ENCODE data around the gene PRPF40A. TPM values are rescaled to one million over a fixed set of nuclear protein-coding genes. Genes with fewer than 3 reads are reported as not detected.
"Not testable (repeated sequence)": the region's sequence is repeated elsewhere in the genome, so short reads cannot be mapped to it uniquely, and the experiment has no call there.

The PRPF40A gene
- 136 and 138 TPM in 2 replicates for total RNA-seq
- long read RNA-seq, partial matches to known transcripts = 393 of 448 reads
- long read RNA-seq, other reads (novel, unspliced or antisense) = 54 of 448 reads

DNA sequence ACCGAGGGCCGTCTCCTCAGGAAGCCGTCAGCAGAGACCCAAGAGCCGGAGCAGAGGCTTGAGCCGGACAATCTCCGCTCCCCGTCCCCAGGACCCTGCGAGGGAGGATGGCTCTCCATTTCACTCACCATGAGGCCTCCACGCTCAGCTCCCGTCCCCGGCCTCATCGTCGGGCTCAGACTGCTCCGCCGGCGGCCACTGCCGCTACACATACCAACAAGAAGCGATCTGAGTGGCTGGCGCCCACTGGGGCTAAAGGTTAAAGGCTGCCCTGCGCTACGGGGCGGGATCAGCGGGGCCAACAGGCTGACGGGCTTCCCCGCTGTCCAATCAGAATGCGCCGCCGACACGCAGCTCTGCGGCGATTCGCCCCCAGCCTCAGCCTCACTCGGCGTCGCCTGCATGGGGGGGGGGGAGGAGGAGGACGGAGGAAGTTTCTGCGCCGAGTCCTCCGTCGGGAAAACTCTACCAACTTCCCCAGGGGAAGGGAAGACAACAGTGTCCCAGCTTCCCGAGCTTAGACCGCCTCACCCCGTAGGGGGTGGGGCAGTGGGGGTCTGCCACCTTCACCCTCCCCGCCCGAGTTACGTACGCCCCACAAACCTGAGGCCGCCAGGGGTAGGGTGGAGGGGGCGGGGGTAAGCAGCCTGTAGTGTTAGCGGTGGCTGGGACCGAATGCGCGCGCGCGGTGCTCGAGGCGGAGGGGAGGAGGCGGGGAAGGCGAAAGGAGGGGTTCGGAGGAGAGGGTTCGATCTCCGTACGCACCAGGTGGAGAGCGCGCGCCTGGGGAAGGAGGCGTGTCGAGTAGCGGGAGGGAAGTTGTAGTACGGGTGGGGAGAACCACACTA is at the start of gene PRPF40A:
PRPF40A (minus strand) TSS at position 234 of the 848 bp plus-strand sequence; CDS start at position 212, 22 bp downstream.
- TF ChIP-seq CTCF (conservative IDR thresholded peaks at IDR 0.05) = no peak
- Mint-ChIP-seq H3K36me3 (ENCODE audit: low read depth) (peaks cover 9% of the 10 kb centered on the region), H3K27me3 (ENCODE audit: low read depth) (no peaks in the 10 kb centered on the region), H3K27ac (ENCODE audit: unreplicated experiment) (peak within 1 kb of the TSS; percentile 98), H3K4me1 (peaks cover 48% of the 10 kb centered on the region), H3K9me3 (no peaks in the 10 kb centered on the region), H3K4me3 (peak within 1 kb of the TSS; percentile 100)
- peak; percentile 99 for DNase-seq (ENCODE audit: low read depth, low spot score)

DNA sequence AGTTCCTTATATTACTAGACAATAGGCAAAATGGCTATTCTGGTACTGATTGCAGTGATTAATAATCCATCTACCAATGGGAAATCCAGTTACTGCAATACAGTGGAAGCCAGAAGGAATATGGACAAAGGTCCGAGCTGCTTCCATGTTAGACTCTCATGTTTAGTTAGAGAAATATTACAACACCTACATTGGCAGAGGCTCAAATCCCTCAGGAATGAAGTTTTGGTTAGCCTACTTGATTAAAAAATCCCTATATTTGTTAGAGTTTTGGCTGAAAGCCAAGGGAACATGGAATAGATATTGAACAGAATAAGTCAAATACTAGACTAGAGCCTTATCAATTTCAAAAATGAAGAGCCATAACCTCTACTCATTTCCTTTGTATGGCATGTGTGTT is 49.7 kb upstream of the PRPF40A start:
- no peak for DNase-seq (ENCODE audit: low read depth, low spot score)
- H3K4me1 Mint-ChIP-seq = peaks cover 8% of the 10 kb centered on the region
- H3K9me3 Mint-ChIP-seq = no peaks in the 10 kb centered on the region
- no peaks in the 10 kb centered on the region for H3K27me3 Mint-ChIP-seq (ENCODE audit: low read depth)
- H3K36me3 Mint-ChIP-seq (ENCODE audit: low read depth) = peaks cover 7% of the 10 kb centered on the region
- TF ChIP-seq CTCF (conservative IDR thresholded peaks at IDR 0.05) = no peak
- no peak overlapping the region for H3K27ac Mint-ChIP-seq (ENCODE audit: unreplicated experiment)
- no peak overlapping the region for H3K4me3 Mint-ChIP-seq

GRCh38 chr2:152763651-152764050 is 46.4 kb upstream of the PRPF40A start:
- no peaks in the 10 kb centered on the region for H3K27me3 Mint-ChIP-seq (ENCODE audit: low read depth)
- no peak for TF ChIP-seq CTCF (conservative IDR thresholded peaks at IDR 0.05)
- DNase-seq (ENCODE audit: low read depth, low spot score) = no peak
- H3K9me3 Mint-ChIP-seq = no peaks in the 10 kb centered on the region
- peaks cover 13% of the 10 kb centered on the region for H3K36me3 Mint-ChIP-seq (ENCODE audit: low read depth)
- peaks cover 12% of the 10 kb centered on the region for H3K4me1 Mint-ChIP-seq
- H3K27ac Mint-ChIP-seq (ENCODE audit: unreplicated experiment) = no peak overlapping the region
- H3K4me3 Mint-ChIP-seq = no peak overlapping the region

GRCh38 chr2:152763208-152763607 is 45.9 kb upstream of the PRPF40A start:
- H3K27me3 Mint-ChIP-seq (ENCODE audit: low read depth); H3K27ac Mint-ChIP-seq (ENCODE audit: unreplicated experiment); DNase-seq (ENCODE audit: low read depth, low spot score); H3K4me3 Mint-ChIP-seq; H3K9me3 Mint-ChIP-seq: not testable (repeated sequence)
- H3K4me1 Mint-ChIP-seq = peaks cover 12% of the 10 kb centered on the region
- peaks cover 13% of the 10 kb centered on the region for H3K36me3 Mint-ChIP-seq (ENCODE audit: low read depth)

GRCh38 chr2:152762202-152762601 is 44.9 kb upstream of the PRPF40A start:
- TF ChIP-seq CTCF (conservative IDR thresholded peaks at IDR 0.05) = no peak
- Mint-ChIP-seq H3K4me3 (no peak overlapping the region), H3K4me1 (peaks cover 12% of the 10 kb centered on the region), H3K9me3 (no peaks in the 10 kb centered on the region), H3K27me3 (ENCODE audit: low read depth) (no peaks in the 10 kb centered on the region), H3K36me3 (ENCODE audit: low read depth) (peaks cover 13% of the 10 kb centered on the region), H3K27ac (ENCODE audit: unreplicated experiment) (no peak overlapping the region)
- DNase-seq (ENCODE audit: low read depth, low spot score) = no peak

GRCh38 chr2:152761214-152761613 is 44.0 kb upstream of the PRPF40A start:
- peaks cover 20% of the 10 kb centered on the region for H3K36me3 Mint-ChIP-seq (ENCODE audit: low read depth)
- H3K9me3 Mint-ChIP-seq = no peaks in the 10 kb centered on the region
- no peak for TF ChIP-seq CTCF (conservative IDR thresholded peaks at IDR 0.05)
- no peak overlapping the region for H3K4me3 Mint-ChIP-seq
- H3K4me1 Mint-ChIP-seq = peaks cover 12% of the 10 kb centered on the region
- no peak for DNase-seq (ENCODE audit: low read depth, low spot score)
- no peak overlapping the region for H3K27ac Mint-ChIP-seq (ENCODE audit: unreplicated experiment)
- H3K27me3 Mint-ChIP-seq (ENCODE audit: low read depth) = no peaks in the 10 kb centered on the region
